HG03280 (cell line): ENCODE results near the gene SLC19A1.

ENCODE experiments used
- ATAC-seq: cut with Tn5 transposase; IDR thresholded peaks from one replicate; pipeline ENCODE4 v1.9.1; 2021; ENCODE audit warnings: mild to moderate bottlenecking, moderate library complexity; ENCODE audit not compliant: unreplicated experiment

The SLC19A1 gene

DNA sequence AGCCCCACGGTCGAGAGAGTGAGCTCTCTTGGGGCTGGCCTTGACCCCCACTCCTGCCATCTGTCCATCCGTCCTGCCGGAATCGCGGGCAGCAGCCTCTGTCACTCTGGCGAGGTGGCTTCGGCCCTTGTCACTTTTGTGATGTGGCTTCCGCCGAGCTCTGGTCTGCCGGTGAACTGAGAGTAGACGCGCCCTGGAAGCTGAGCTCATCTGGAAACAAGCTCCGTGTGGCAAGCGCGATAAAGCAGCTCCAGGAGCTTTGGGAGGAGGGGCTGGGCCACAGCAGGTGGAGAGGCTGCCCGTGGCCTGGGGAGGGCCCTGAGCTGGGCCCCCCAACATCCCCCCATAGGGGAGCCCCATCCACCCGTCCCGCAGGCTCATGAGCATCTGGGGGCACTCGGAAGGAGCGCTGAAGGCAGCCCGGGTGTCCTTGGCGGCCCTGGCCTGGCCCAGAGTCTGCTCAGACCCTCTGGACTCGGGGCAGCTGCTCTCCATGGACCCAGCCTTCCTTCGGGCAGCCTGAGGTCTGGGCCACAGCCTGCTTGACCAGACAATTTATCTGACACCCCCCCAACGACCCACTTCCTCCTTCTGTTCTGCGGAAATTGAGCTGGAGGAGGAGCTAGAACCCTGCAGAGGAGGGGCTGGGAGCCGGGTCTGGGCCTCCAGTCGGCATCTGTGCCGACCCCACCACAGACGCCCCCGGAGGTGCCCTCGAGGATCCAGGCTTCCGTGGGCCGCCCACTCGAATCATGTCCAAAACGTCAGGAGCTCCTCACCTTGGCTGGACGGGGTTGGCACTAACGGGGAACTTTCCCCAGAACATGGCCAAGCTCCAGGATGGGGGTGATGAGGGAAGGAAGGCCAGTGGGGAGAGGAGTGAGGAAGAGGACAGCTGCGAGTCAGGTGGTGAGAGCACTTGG lies 59.1 kb downstream of the SLC19A1 start:
- no peak for ATAC-seq

DNA sequence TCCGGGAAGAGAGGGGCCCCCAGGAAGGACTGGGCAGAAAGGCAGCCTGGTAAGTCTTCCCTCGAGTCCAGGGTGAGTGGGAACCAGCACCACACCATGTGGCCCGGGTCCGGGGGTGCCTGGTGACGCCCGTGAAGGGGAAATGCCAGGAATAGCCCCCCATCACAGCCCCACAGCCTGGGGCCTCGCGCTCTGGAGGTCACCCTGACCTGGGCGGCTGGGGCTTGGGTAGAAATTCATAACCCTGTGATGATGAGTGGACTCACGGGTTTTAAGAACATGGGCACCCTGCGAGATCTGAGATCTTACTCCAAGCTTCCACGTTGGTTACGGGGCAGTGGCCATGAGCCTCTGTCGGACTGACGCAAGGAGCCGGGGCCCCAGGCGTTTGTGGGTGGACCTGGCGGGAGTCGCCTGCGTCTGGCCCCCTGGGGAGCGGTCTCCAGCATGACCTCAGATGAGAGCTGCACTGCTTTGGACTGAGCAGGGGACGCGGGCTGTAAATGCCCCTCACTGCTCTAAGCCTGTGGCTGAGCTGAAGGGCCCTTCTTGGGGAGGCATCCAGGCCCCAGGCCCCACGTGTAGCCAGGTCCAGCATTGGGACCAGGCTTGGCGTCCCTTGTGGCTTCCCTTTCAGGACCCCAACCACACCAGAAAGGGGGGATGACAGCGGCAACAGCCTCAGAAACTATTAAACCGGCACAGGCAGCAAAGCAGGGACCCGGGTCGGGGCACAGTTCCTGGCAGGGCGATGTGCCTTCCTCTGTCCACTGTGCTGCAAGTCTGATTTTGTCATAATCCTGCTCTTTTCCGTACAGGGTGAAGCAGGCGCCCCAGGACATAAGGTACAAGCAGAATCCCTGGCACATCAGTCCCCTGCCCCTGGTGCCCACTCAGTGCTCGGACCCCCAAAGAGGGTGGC lies 60.0 kb downstream of the SLC19A1 start:
- no peak for ATAC-seq

DNA sequence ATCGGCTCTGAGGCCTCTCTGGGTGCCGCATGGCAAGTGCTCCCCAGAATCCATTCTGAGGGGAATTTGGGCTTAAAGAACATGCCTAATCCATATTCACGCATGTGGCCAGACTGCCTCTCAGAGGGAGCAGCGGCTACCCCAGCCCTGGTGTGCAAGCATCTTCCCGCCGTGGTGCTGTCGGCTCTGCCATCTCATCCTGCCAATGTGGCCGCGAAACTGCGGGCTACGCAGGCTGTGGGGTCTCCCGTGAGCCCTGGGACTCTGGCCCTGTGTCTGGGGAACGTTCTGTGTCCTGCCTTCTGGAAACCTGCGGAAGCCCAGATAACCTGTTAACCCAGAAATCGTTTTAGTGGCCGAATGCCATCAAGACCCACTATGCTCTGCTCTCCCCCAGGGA lies 60.7 kb downstream of the SLC19A1 start:
- ATAC-seq = no peak

DNA sequence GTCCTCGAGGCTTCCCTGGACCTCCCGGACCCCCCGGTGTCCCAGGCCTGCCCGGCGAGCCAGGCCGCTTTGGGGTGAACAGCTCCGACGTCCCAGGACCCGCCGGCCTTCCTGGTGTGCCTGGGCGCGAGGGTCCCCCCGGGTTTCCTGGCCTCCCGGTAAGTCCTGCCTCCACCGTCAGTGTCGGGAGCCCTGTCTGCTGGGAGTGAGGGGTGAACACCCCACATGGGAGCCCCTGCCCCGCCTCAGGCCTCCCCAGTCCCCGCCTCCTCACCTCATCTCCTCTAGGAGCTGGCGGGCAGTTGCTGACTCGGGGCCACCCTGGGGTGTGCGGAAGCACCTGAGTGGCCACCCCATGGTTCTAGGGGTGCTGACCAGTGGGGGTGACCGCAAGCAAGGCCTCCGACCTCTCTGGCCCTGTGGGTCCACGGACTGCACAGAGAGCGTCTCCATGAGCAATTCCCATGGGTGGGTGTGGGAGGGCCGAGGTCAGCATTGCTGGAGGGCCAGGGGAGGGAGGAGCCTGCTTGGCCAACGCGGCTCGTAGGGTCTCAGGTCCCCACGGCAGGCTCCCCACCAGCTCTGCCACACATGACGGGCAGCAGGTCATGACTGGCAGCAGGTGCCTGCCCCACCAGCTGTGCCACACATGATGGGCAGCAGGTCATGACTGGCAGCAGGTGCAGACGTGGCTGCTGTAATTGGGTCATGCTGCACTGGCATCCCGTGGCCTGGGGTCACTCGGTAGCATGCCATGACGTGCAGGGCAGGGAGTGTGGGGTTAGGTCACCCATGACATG lies 61.3 kb downstream of the SLC19A1 start:
- no peak for ATAC-seq

DNA sequence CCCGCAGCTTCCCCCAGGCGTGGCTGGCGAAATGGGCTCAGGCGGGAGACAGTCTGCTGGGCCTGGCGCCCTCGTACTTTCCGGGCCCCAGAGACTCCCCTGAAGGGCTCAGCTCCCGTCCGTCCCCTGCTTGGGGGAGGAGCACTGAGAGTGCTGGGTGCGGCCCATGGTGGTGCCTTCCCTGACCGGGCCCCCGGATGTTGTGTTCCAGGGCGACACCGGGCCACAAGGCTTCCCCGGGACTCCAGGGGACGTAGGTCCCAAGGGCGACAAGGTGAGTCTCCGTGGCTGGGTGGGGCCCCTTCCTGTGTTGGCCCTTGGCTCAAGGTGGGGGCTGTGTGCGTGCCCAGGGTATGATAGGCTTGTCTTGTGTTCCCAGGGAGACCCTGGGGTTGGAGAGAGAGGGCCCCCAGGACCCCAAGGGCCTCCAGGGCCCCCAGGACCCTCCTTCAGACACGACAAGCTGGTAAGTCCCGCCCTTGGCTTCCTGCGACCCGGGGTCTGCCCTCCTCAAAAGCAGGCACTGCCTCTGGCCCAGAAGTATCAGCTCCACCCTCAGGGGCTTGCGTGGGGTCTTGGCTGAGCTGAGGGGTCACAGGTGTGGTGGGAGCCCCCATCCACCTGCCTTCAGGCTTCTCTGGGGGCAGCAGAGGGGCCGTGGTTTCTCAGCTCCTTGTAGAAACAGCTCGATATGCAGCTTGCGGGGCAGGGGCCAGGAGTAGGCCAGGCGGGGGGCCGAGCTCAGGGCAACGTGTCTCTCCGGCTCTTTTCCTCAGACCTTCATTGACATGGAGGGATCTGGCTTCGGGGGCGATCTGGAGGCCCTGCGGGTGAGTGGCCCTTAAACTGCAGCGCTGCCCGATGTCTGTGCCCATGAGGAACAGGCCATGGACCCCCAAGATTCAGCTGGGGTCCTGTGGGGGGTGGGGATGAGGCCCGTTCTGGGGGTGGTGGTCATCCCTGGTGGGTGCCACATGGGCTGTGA lies 62.3 kb downstream of the SLC19A1 start:
- no peak for ATAC-seq

DNA sequence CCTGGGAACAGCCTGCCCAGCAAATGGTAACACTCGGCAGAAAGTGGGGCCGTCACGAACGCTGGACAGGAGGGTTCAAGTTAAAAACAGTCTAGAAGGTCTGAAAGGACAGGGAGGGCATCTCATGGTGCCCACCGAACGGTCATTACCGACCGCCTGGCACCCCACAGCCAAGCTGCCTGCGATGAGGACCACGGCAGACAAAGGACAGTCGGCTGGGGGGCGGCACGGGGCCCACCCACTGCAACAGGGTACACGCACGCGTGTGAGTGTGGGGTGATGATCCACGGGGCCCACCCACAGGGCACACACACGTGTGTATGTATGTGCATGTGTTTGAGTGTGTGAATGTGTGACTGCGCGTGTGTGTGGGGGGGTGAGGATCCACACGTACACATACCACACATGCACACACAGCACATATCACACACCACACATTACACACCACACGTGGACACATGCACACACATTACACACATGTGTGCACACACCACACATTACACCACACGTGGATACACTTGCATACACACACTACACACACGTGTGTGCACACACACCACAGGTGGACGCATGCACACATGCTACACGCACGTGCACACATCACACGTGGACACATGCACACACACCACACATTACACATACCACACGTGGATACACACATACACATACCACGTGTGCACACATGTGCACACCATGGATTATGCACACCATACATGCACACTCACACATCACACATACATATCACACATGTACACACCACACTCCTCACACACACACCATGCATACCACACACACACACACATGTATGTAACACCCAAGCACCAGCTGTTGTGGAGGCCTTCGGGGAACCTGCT lies 63.2 kb downstream of the SLC19A1 start:
- ATAC-seq = no peak

DNA sequence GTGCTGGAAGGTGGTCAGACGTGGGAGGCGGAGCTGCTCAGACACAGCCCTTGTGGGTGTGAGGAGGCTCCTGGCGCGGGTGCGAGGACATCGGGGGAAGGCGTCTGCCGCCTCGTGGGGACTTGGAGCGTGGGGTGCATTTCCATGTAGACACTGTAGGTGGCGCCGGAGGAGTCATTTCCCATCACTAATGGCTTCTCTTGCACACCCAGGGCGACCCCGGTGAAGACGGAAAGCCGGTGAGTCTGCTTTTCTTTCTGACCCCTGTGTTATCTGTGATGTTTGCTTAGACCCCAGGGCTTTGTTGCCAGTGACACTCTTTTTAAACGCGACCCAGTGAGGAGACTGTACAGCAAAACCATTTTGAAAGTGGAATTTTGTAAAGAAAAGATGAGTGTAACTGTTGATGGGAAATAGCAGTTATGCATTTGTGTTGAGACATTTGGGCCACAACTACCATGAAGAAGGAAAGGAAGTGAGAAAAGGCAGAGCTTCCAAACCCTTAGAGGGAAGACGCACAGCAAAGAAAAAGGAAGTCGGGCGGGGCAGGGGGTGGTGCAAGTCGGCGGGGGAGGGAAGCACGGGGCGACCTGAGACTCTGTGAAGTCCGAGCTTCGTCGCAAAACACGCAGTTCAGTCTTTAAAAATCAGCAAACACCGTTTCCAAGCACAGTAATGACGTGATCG lies 64.0 kb downstream of the SLC19A1 start:
- no peak for ATAC-seq

DNA sequence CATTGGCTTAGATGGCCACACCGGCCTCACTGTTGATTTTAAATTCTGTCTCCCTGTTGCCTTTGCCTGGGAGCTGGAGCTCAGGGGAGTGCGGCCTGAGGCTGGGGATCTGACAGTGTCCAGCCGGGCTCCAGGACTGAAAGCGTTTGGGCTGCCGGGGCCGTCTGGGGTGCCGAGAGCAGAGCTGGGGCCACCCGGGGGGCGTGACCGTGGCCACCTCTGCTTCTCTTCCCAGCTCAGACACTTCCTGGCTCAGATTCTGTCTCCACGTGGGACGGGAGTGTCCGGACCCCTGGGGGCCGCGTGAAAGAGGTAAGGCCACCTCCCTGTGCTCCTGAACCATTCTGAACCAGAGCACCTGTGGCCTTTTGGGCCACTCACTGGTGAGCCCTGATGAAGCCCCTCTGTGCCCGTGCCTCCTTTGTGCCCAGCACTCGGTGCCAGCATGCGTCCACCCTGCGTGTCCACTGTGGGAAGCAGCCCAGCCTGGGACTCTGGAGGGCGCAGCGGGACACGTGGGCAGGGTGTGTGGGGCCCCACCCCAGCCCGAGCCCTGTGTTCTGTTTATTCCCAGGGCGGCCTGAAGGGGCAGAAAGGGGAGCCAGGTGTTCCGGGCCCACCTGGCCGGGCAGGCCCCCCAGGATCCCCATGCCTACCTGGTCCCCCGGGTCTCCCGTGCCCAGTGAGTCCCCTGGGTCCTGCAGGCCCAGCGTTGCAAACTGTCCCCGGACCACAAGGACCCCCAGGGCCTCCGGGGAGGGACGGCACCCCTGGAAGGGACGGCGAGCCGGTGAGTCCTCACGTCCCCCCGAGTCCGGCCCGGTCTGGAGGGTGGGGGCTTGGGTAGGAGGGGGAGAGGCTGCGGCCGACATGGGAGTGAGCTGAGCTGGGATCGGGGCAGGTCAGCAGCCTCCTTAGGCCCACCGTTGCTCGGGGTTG lies 64.8 kb downstream of the SLC19A1 start:
- ATAC-seq = no peak

DNA sequence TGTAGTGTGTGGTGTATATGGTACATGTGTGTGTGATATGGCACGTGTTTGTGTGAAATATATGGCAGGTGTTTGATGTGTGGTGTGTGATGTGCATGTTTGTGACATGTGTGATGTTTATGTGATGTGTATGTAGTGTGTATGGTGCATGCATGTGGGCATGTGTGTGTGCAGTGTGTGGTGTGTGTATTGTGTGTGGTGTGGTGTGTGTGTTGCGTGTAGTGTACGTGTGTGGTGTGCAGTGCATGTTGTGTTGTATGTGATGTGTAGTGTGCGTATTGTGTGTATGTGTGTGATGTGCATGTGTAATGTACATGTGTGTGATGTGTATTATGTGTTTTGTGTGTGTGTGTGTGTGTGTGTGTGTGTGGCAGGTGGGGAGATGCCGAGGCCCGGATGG lies 65.7 kb downstream of the SLC19A1 start:
- no peak for ATAC-seq

DNA sequence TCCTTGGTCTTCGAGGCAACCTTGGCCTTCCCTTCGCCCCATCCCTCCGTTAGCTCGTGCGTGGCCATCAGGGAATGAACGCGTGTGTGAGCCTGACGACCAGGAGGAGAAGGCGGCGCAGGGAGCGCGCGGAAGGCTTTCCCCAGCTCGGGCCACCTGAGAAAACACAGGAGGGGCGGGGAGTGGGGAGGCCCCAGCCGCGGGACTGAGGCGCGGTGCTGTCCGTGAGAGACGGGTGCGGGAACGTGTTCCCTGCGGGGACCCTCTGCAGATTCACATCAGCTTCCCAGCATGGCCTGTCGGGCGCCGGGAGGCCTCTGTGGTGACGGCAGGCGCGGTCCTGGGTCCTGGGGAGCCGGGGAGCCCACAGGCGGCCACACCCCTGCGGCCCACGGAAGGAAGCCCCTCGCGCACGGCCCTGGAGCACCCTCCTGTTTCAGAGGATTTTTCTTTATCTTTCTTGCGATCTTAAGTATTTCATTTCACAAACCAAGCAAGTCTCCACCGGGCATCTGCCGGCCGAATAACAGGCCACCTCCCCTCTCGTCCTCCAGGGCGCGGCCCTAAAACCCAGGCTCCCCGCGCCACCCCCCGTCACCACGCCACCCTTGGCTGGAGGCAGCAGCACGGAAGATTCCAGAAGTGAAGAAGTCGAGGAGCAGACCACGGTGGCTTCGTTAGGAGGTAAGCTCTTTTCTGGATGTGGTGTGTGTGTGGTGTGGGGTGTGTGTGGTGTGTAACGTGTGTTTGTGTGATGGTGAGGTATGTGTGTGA lies 66.3 kb downstream of the SLC19A1 start:
- ATAC-seq = no peak

DNA sequence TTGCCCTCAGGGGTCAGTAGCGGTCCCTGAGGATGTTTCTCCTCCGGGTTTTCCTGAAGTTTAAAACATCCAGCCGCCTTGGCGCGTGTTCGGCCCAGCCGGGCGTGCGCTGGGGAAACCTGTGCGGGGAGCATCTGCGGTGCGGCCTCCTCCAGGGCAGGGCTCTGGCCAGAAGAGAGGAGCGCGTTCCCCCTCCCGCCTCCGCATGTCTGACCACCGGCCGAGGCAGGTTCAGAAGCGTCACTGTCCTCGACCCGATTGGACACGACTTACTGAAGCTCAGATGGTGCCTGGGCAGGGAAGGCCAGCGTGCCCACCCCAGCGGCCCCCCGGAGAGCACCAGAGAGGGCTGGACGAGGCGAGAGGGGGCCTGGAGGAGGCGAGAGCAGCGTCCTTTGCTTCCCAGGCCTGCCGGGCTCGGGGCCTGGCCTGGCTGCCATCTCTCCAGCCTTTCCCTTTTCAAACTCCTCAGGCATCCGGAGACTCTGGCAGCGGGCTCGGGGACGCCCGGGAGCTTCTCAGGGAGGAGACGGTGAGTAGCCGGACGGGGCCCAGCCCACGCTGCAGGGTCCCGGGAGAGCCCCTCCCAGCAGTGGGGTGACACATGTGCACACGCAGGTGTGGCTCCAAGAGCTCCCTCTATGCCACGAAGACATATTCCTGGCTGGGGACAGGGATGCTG lies 67.1 kb downstream of the SLC19A1 start:
- ATAC-seq = no peak

DNA sequence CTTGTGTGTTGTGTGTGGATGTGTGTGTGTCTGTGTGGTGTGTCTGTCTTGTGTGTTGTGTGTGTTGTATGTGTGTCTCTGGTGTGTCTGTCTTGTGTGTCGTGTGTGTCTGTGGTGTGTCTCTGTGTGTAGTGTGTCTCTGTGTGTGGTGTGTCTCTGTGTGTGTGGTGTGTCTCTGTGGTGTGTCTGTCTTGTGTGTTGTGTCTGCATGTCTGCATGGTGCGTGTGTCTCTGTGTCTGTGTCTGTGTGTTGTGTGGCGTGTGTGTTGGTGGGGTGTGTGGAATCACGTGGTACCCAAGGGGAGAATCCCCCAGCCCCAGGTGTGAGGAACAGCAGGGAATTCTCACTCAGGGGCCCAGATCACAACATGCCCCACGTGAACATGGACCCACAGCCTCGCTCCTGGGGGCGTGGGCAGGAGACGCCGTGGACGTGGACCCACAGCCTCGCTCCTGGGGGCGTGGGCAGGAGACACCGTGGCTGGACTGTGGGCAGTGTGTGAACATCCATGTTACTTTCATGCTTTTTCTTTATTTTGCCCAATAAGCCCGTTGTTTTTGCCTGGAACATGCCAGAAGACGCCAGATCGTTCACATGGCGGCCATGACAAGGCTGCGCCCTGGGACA lies 67.8 kb downstream of the SLC19A1 start:
- ATAC-seq = no peak

DNA sequence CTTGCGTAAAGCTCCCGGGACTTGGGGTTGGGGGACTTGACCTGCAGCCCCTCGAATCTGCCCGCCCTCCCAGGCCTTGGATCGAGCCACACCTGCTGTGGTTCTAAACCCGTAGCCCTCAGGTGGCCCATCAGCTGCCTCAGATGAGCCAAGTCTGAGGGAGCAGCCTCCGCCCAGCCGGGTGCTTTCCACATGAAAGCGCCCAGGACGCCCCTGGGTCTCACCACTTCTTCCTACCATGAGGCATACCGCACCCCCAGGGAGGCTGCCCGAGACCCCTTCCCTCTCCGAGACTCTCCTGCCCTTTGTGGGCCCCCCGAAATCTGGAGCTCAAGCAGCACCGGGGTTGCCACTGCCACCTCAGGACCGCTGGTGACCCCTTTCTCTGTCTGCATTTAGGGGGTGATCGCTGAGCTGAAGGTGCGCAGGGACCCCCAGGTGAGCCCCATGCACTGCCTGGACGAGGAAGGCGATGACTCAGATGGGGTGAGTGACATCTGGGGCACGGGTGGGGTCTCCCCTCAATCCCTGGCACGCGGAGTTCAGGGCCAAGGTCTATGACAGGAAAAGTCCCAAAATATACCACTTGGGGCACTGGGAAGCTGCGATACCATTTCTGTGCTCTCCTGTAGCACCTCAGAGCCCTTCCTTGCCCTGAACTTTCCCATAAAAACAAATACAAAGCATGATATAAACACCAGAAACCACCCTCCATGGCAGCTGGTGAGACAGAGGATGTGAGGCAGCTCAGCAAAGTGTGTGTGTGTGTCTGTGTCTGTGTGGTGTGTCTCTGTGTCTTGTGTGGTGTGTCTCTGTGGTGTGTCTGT lies 68.5 kb downstream of the SLC19A1 start:
- no peak for ATAC-seq
